NB4 (cell line): ENCODE measurements around the gene AIM2.

Experiments
- MAX ChIP-seq: IDR thresholded peaks from 2 replicates; pipeline ENCODE4 v1.6.1; 2011; ENCODE audit warnings: low read depth, low read length
- POLR2A ChIP-seq: IDR thresholded peaks from 2 replicates; pipeline ENCODE4 v1.6.1; 2011; ENCODE audit warnings: mild to moderate bottlenecking; ENCODE audit not compliant: insufficient read length; ENCODE audit errors: extremely low read depth
- TF ChIP-seq, protein P1 (sequence below): IDR thresholded peaks from one replicate; pipeline ENCODE4 v1.5.1; 2012; ENCODE audit warnings: low read depth, low read length

DNA sequence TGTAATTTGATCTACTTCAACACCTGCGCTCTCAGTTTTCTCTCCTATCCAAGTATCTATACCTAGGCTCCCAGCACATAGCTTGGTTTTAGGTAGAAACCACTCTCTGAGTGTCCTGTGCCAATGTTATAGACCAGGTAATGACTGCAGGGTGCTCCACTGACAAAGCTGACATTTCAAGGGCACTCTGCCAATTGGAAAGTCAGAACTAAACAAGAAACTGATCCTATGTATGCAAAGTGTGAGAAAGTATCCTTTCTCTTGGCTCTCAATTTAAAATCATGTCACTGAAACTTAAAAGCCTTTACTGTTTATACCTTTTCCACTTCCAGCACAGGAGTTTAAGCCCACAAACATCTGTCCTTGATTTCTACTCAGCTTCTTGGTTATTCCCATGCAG is 45.0 kb upstream of the AIM2 start:
- TF ChIP-seq POLR2A (no peak), MAX (no peak)
- TF ChIP-seq, protein P1, sequence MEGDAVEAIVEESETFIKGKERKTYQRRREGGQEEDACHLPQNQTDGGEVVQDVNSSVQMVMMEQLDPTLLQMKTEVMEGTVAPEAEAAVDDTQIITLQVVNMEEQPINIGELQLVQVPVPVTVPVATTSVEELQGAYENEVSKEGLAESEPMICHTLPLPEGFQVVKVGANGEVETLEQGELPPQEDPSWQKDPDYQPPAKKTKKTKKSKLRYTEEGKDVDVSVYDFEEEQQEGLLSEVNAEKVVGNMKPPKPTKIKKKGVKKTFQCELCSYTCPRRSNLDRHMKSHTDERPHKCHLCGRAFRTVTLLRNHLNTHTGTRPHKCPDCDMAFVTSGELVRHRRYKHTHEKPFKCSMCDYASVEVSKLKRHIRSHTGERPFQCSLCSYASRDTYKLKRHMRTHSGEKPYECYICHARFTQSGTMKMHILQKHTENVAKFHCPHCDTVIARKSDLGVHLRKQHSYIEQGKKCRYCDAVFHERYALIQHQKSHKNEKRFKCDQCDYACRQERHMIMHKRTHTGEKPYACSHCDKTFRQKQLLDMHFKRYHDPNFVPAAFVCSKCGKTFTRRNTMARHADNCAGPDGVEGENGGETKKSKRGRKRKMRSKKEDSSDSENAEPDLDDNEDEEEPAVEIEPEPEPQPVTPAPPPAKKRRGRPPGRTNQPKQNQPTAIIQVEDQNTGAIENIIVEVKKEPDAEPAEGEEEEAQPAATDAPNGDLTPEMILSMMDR = no peak
